ENCODE data around the gene QDPR.
A peak's percentile ranks its signal among the peaks of the same experiment; 100 is the strongest.
"Not testable (repeated sequence)": the region's sequence is repeated elsewhere in the genome, so short reads cannot be mapped to it uniquely, and the experiment has no call there.

The QDPR gene

DNA sequence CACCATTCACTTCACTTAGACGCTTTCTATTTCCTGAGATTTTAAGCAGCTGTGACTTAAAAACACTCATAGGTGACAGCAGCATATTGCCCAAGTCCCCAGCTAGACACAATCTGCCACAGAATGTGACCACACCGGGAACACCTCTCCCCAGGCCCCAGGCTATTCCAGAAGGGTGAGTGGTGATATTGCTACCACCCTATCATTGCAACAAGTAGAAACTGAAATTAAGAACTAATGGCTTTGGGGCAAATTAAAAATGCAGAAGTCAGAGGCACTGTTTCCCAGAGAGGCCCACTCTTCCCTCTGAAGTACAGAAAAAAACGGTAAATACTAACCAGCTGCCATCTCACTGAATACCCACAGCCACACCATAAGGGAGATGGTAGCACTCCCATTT lies 35.0 kb downstream of the QDPR start:
- TF ChIP-seq JUND (IDR thresholded peaks at IDR 0.05; ENCODE audit: low read depth), result no peak

DNA sequence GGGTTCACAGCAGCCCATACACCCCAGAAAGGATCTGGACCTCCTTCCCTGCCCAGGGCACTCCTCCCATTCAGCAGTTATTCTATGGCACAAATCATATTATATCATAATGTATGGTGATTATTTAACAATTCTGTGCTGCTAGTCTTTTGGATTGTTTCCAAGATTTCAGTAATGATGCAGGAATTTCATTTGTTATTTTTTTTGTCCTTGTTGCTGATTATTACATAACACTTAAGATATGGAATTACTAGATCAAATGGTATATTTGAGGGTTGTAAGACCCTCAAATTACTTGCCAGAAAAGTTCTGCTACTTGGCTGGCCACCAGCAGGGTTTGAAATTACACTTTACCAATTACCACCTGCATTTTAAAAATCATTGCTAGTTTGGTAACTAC lies 36.4 kb downstream of the QDPR start:
- TF ChIP-seq JUND (IDR thresholded peaks at IDR 0.05; ENCODE audit: low read depth), result no peak
- in situ Hi-C loops (cut with HindIII; ENCODE audit: low pct_unique_long_range_greater_than_20kb, low sequenced_read_pairs), result no loop called here

More for the DNA sequence above, 35.0 kb downstream of the QDPR start:
- no peak for DNase-seq (ENCODE audit: low read depth in 1 of 2, low spot score in 1 of 2)
- in situ Hi-C loops (cut with HindIII; ENCODE audit: low pct_unique_long_range_greater_than_20kb, low sequenced_read_pairs), result no loop called here

DNA sequence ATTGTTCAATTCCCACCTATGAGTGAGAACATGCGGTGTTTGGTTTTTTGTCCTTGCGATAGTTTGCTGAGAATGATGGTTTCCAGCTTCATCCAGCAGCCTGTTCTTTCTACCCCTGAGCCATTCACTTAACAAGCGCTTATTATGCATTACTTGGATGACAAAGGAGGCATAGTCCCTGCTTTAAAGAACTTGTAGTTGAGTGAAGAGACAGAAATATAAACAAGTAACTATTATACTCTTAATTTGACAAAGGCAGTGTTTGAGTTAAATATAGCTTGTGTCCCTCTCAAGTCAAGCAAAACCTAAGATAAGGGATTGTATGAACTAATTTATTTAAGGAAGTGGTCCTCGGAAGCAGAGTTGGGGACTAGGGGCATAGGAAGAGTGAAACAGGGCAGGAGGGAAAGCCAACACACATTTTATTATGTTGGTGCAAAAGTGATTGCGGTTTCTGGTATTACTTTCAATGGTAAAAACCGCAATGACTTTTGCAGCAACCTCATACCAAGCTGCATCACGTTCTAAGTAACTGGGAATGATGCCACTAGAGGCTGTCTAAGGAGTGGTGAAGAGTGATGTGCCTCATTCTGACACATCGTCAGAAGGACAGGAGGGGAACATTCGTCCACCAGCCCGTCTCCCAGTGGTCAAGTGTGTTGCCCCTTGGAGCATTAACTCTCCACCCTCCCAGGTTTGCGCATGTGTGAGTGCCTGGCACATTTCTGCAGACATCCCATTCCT lies 41.8 kb downstream of the QDPR start:
- peak in 1 of 2 experiments; percentile 7 for DNase-seq (ENCODE audit: low read depth in 1 of 2, low spot score in 1 of 2)
- in situ Hi-C loops (cut with HindIII; ENCODE audit: low pct_unique_long_range_greater_than_20kb, low sequenced_read_pairs), result no loop called here
- TF ChIP-seq JUND (IDR thresholded peaks at IDR 0.05; ENCODE audit: low read depth), result no peak

More for the DNA sequence above, 36.4 kb downstream of the QDPR start:
- DNase-seq (ENCODE audit: low read depth in 1 of 2, low spot score in 1 of 2), result no peak

DNA sequence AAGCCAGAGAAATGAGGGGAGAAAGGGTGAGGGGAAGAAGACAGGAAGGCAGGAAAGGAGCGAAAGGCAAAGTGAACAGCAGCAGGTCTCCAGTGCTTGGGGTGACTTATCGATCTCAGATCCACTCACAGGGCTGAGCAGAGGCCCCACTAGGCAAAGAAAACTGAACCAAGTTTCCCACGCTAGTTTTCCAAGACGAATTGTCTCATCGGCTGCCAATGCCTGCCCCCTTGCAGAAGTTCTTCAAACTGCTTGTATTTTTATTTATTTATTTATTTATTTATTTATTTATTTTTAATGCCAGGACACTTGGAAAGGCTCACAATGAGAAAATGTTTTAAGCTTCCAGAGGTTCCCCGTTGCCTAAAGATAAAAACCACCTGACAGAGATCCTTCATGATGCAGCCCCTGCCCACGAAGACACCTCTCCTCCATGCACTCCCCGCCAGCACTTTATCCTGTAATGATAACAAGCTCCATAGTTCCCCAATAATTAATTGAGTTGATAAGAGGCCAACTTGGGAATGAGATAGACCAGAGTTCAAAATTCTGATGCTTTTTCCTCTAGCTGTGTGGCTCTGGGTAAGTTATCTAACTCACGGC lies 43.2 kb downstream of the QDPR start:
- peak in 1 of 2 experiments; percentile 49 for DNase-seq (ENCODE audit: low read depth in 1 of 2, low spot score in 1 of 2)
- no peak for TF ChIP-seq JUND (IDR thresholded peaks at IDR 0.05; ENCODE audit: low read depth)
- in situ Hi-C loops (cut with HindIII; ENCODE audit: low pct_unique_long_range_greater_than_20kb, low sequenced_read_pairs), result no loop called here

DNA sequence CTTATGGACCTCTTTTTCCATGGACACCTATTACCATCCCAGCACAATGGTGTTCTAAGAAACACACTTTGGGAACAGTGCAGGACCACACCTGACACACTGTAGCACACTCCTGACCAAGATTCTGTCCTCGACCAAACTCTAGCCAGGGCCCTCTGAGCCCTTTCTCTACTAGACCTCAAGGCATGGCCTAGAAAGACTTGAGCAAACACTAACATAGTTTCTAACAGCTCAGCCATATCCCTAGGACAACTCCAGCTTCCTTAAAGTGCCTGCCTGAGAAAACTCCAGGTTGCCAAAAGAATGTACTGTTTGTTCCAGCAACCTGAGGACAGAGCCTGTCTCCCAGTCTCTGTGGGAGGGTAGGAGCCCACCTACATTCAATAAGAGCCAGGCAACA lies 48.3 kb downstream of the QDPR start:
- in situ Hi-C loops (cut with HindIII; ENCODE audit: low pct_unique_long_range_greater_than_20kb, low sequenced_read_pairs), result no loop called here
- no peak for TF ChIP-seq JUND (IDR thresholded peaks at IDR 0.05; ENCODE audit: low read depth)
- DNase-seq (ENCODE audit: low read depth in 1 of 2, low spot score in 1 of 2), result peak in 1 of 2 experiments; percentile 40

DNA sequence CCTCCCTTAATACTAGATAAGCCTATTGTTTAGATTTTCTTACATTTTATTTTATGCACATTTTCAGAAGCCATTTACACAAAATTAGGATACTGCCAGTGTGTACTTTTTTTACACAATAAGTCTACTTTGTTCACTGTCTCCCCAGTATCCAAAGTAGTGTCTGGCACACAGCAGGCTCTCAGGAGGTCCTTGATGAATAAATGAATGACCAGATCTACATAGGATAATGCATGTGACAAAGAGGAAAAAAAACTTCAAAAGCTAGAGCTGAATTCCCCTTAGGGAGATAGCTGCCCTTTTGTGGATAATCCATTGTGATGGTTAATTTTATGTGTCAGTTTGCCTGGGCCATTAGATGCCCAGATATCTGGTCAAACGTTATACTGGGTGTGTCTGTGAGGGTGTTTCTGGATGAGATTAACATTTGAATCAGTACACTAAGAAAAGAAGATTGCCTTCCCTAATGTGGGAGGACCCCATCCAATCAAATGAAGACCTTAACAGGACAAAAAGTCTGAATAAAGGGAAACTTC lies 61.6 kb downstream of the QDPR start:
- no peak for DNase-seq (ENCODE audit: low read depth in 1 of 2, low spot score in 1 of 2)
- in situ Hi-C loops (cut with HindIII; ENCODE audit: low pct_unique_long_range_greater_than_20kb, low sequenced_read_pairs), result no loop called here
- no peak for TF ChIP-seq JUND (IDR thresholded peaks at IDR 0.05; ENCODE audit: low read depth)

DNA sequence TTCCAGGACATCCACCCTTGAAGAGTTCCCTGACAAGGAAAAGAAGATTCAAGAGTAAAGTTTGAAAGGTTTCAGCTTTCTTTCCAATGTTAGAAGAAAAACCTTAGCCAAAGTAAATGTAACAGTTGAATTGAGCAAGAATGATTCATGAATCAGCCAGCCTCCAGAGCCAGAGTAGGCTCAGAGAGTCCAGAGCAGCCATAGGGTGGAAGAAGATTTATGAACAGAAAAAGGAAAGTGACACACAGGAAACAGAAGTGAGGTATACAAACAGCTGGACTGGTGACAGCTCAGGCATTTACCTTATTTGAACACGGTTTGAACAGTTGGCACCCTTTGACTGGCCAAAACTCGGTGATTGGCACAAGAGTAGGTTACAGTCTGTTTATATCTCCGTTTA lies 63.2 kb downstream of the QDPR start:
- DNase-seq (ENCODE audit: low read depth in 1 of 2, low spot score in 1 of 2), result no peak
- in situ Hi-C loops (cut with HindIII; ENCODE audit: low pct_unique_long_range_greater_than_20kb, low sequenced_read_pairs), result no loop called here
- TF ChIP-seq JUND (IDR thresholded peaks at IDR 0.05; ENCODE audit: low read depth), result no peak

DNA sequence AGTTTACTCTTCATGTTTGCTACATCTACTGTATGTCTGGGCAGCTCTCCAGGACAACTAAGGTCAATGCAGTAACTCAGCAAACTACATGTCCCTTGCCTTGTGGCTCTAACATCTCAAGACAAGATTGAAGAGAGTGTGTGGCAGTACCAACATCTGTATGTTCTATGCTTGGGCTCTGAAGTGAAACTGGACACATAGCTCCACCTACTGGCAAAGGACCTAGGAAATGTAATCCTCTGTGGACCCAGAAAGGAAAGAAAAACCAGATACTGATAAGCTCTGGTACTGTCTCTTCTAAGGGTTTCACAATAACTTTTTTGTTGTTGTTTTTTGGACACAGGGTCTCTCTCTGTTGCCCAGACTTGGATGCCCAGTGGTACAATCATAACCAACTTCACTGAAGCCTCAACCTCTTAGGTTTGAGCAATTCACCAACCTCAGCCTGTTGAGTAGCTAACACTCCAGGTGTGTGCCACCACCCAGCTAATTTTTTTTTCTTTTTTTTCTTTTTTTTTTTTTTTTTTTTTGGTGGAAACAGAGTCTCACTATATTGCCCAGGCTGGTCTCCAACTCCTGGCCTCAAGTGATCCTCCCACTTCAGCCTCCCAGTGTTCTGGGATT lies 64.1 kb downstream of the QDPR start:
- no peak for TF ChIP-seq JUND (IDR thresholded peaks at IDR 0.05; ENCODE audit: low read depth)
- in situ Hi-C loops (cut with HindIII; ENCODE audit: low pct_unique_long_range_greater_than_20kb, low sequenced_read_pairs), result no loop called here
- peak; percentile 31 to 76 for DNase-seq (ENCODE audit: low read depth in 1 of 2, low spot score in 1 of 2)

DNA sequence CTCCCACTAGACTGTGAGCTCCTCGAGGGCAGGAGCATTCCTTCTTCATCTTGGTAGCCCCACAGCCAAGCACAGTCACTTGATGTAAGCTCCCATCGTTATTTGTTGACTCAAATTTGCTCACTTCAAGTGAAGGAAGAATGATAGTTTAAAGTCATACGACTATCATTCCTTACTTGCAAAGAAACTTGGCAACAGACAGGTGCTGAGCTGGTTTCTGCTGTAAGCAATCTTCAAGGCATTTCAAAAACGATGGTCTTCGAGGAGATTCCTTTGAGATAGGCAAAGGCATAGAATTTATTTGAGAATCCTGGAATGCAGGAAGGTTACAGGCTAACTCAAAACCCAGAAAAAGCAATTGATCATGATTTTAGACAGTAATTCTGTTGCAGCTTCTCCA lies 64.8 kb downstream of the QDPR start:
- TF ChIP-seq JUND (IDR thresholded peaks at IDR 0.05; ENCODE audit: low read depth), result no peak
- no peak for DNase-seq (ENCODE audit: low read depth in 1 of 2, low spot score in 1 of 2)
- in situ Hi-C loops (cut with HindIII; ENCODE audit: low pct_unique_long_range_greater_than_20kb, low sequenced_read_pairs), result no loop called here

DNA sequence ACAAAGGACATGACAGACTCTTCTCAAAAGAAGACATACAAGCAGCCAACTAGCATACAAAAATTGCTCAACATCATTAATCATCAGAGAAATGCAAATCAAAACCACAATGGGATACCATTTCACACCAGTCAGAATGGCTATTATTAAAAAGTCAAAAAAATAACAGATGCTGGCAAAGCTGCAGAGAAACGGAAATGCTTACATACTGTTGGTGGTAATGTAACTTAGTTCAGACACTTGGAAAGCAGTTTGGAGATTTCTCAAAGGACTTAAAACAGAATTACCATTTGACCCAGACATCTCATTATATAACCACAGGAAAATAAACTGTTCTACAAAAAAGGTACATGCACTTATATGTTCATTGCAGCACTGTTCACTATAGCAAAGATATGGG lies 69.4 kb downstream of the QDPR start:
- in situ Hi-C loops (cut with HindIII; ENCODE audit: low pct_unique_long_range_greater_than_20kb, low sequenced_read_pairs); DNase-seq (ENCODE audit: low read depth in 1 of 2, low spot score in 1 of 2): not testable (repeated sequence)

DNA sequence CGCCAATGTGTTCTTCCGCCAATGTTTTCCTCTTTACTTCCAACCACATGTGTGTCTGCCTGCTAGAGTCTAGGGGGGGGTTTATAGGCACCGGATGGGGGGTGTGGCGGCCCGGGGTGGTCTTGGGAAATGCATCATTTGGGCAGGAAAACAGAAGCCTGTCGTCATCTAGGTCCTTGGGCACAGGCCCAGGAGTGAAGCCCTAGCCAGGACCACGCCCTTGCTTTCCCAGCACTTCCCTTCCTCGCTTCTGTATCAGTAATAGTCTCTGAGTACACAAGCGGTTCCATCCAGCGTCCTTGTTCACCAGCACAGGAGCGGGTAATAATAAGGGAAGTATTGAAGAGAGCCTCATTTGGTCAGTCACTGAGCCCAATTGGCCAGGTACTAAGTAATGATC lies 74.5 kb downstream of the QDPR start:
- in situ Hi-C loops (cut with HindIII; ENCODE audit: low pct_unique_long_range_greater_than_20kb, low sequenced_read_pairs), result no loop called here
- no peak for DNase-seq (ENCODE audit: low read depth in 1 of 2, low spot score in 1 of 2)
- TF ChIP-seq JUND (IDR thresholded peaks at IDR 0.05; ENCODE audit: low read depth), result no peak

DNA sequence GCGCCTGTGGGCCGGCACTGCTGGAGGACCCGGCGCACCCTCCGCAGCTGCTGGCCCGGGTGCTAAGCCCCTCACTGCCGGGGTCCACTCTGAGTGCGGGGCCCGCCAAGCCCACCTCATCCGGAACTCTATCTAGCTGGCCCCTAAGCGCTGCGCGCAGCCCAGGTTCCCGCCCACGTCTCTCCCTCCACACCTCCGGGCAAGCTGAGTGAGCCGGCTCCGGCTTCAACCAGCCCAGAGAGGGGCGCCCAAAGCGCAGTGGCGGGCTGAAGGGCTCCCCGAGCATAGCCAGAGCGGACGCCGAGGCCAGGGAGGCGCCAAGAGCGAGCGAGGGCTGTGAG lies 75.2 kb downstream of the QDPR start:
- in situ Hi-C loops (cut with HindIII; ENCODE audit: low pct_unique_long_range_greater_than_20kb, low sequenced_read_pairs), result no loop called here
- TF ChIP-seq JUND (IDR thresholded peaks at IDR 0.05; ENCODE audit: low read depth), result no peak
- DNase-seq (ENCODE audit: low read depth in 1 of 2, low spot score in 1 of 2), result no peak

Data from T47D (cell line).